GM21423 (cell line): ENCODE data around the gene PPOX.

Experiments
- ATAC-seq: cut with Tn5 transposase; IDR thresholded peaks from one replicate; pipeline ENCODE4 v1.9.1; 2021; ENCODE audit warnings: mild to moderate bottlenecking, moderate library complexity; ENCODE audit not compliant: unreplicated experiment

The PPOX gene

GRCh38 chr1:161174911-161175310 is 8.7 kb downstream of the PPOX start:
- ATAC-seq: no peak

DNA sequence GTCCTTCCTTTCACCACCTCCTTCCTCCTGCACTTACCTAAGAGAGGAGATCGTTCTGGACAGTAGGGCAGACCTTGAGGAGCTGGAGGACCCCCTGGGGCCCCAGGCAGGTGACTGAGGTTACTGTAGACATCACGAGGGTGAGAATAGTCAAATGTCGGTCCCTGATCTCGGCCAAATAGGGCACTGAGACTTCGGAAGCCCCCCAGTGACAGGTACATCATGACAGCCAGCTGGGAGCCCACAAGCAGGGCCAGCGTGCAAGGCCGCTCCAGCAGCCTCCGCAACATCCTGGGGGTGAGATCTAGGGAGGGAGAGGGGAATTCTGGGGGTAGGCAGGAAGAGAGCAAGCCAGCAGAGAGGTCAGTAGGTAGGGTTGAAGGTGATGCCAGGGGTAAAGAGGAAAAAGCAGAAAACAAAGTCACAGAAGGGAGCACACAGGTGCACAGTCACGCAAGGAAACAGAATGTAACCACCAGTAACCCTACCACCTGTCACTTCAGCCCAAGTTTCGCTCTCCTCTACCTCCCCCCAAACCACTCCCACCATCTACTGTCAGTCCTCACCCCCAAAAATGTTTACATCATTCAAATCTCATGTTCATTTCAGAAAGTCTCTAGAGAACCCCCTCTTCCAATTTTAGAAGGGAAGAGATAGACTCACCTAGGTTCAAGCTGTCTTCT is 9.7 kb downstream of the PPOX start:
- ATAC-seq: no peak

- ATAC-seq: no peak
These were observed 10.4 kb downstream of the PPOX start for GRCh38 chr1:161176468-161177111.

GRCh38 chr1:161177112-161177935 is 11.1 kb downstream of the PPOX start, which contains the start of gene B4GALT3:
Gene B4GALT3, minus strand, starts transcription at chr1:161177507. Its CDS starts 1,447 bp downstream, at chr1:161176060.
- peak; percentile 75 for ATAC-seq

DNA sequence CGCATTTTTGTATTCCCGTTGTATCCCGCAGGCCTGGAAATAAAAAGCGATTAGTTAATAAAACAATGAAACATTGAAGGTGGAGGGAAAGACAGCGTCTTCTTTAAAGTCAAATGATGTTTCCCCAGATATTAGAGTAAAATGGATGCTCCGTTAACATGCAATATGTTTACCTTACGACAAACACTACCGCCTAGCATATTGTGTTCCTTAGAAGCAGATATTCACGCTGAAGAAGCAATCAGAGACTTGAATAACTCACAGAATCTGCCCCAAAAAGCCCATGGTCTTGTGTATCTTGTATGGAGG is 11.7 kb downstream of the PPOX start:
- ATAC-seq: no peak

DNA sequence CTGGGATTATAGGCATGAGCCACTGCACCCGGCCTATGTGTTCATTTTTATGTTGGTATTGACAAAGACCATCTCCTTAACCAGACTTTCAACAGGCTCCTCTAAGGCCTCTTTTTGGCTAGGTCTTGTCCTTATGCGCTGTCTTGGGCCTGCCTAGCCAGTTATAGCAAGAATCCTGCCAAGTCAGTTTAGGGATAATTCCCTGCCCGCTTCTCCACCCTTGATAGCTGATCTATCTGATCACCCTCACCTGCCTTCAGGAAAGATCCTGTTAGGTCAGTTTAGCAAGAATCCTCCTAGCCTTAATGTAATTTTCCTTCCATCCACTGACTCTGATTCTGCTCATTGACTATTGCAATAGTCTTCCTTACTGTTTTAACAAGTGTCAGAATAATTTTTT is 13.5 kb downstream of the PPOX start:
- ATAC-seq: no peak

- ATAC-seq: no peak
These were observed 14.4 kb downstream of the PPOX start for GRCh38 chr1:161180639-161181038.

GRCh38 chr1:161182214-161182613 is 16.0 kb downstream of the PPOX start:
- ATAC-seq: peak; percentile 53

DNA sequence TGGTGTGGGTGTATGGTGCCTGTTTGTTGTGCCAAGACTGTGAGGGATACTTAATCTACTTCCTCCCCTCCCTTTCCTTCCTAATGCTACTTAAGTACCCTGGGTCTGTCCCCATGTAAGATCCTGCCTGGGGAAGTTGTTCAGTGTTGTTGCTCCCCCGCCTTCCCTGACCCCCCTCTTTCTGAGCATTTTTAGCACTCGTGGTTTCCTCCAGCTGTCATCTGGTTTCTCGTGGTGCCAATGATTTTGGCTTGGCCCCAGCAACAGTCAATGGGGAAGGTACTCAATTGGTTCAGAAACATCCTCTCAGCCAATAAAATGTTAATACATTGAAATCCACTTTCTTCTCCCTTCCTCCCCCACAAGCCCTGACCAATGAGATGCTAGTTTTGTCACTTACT is 19.1 kb downstream of the PPOX start:
- peak; percentile 59 for ATAC-seq

DNA sequence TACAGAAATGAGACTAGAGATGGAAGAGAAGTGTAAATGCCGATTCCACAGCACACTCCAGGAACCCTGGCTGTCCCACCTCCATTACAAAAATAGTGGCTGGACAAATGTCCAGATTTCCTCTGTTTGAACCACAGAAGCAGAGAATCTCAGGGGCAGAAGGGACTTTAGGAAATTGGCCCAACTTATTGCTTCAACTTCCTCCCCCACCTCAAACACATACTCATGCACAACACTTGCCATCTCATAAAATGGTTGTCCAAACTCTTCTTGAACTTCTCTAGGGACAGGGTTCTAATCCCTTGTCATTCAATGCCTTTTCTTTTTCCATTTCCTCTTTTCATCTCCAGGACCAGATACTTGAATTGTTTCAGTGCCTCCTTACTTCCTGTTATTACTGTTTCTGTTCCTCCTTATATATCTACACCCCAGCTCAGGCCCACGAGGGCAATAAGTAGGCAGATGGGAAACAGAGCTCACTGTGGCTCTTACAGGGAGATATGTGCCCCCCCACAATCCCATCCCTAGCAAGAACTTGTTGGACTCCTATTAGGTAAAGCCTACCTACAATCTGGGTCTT is 19.6 kb downstream of the PPOX start:
- ATAC-seq: peak; percentile 27

DNA sequence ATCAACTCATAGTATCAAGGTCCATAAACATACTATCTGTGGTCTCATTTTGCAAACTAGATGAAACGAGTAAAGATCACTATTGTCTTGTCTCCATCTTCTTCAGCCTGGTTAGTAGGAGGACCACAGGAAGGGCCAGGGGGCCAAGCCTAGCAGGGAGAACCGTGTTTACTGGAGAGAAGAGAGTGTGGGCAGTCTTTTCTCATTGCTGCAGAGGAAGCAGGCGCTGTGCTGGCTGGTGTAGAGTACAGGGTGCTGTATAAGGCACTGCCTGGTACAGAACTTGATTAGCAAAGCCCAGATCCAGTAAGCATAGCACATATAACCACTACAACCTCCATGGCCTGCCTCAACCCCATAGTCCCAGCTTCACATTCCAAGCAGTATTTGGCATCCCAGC is 21.1 kb downstream of the PPOX start:
- ATAC-seq: no peak

DNA sequence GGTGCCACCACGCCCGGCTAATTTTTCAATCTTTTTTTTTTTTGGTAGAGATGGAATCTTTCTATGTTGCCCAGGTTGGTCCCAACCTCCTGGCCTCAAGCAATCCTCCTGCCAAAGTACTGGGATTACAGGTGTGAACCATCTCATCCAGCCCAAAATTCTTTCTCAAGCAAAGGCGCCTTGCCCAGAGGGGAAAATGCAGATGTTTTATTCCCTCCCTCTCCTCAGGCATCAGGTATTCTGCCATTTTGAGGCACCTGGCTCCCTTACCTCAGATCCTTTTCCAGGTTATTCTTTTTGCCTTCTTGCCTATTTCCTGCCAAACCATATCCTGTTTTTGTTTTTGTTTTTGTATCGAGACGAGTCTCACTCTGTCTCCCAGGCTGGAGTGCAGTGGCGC is 22.2 kb downstream of the PPOX start:
- ATAC-seq: no peak

- no peak for ATAC-seq
These were observed 22.8 kb downstream of the PPOX start for GRCh38 chr1:161189036-161189435.

DNA sequence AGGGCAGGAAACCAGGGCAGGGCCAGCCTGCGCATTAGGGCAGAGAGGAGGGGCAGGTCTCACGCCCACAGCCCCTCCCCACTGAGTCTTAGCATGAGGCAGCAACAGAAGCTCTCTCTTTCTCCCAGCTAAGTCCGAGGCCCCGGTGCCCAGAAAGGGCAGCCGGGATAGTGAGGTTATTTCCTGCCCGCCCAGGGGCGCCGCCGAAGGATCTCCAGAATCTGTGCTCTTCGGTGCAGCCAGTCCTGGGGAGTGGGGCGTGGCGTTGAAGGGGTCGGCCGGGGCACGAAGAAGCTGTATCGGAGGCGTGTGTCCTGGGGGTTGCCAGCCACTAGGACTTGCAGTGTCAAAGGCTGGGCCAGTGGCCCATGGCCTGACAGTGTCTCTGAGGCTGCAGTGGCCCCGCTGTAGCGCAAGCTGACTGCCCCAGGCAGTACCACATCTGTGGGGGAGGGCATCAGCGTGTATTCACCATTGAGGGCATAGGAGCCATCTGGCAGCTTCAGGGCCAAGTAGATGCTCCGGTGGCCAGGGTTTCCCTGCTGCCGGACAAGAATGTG is 24.8 kb downstream of the PPOX start:
- no peak for ATAC-seq

- no peak for ATAC-seq
These were observed 25.7 kb downstream of the PPOX start for GRCh38 chr1:161191971-161192370.

DNA sequence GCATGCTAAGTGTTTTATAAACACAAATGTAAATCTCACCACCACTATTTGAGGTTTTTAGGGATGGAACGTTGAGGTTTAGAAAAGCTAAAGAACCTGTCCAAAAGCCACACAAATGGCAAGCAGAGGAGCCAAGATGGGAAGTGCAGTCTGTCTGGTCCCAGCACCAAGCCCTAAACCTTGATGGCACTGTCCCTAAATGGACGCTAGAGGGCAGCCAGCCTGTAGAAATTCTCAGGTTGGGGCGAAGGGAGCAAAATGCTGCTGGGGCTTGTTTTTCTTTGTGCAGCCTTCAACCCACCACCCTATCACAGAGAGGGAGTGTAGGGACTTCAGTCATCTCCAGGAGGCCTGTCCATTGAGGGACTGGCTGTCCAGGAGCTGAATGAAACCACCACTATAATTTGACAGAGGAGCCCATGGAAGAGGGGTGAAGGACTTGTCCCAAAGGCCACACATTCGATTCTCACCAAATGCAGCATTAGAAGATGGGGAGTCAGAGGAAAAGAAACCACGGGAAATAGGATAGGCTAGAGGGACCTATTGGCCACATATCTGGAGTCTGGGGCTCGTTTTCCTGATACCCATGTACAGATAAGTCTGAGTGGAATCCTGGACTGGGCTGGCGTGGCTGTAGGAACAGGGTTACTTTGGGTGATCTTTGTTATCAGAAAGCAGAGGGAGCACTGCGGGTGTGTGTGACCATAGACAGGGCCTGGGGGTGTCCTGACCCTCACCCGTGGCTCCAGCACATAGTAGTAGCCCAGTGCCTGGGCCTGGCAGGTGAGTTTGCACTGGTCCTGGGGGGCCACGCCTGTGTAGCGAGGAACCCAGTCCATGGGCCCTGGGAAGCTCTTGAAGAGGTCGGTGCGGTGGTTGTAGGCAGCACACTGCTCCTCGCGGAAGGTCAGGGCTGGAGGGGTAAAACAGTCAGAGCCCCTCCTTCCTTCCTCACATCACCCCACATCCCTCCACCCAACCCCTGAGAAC is 26.5 kb downstream of the PPOX start:
- ATAC-seq: peak; percentile 54

GRCh38 chr1:161193561-161194235 is 27.5 kb downstream of the PPOX start:
- no peak for ATAC-seq

- ATAC-seq: peak; percentile 51
These were observed 28.9 kb downstream of the PPOX start for GRCh38 chr1:161195171-161195570.

- no peak for ATAC-seq
These were observed 29.9 kb downstream of the PPOX start for GRCh38 chr1:161196111-161196510.
